Measurements from ENCODE around the gene FRA10AC1. TPM values are rescaled to one million over a fixed set of nuclear protein-coding genes. Genes with fewer than 3 reads are reported as not detected.

Gene FRA10AC1
- total RNA-seq, 6 experiments from 2014 or later, result 8.3 to 10.7 (median 9.2) TPM

GRCh38 chr10:93712593-93712992, 10.2 kb upstream of the FRA10AC1 start:
- H3K4me1 Mint-ChIP-seq (ENCODE audit: low read depth), result peaks cover 11% of the 10 kb centered on the region
- no peak overlapping the region for H3K27ac Mint-ChIP-seq
- TF ChIP-seq CTCF (IDR thresholded peaks at IDR 0.05), result no peak
- H3K27me3 Mint-ChIP-seq (ENCODE audit: insufficient read depth), result peaks cover 2% of the 10 kb centered on the region; the same call in 1 of the 2 replicates
- H3K4me3 Mint-ChIP-seq, result no peak overlapping the region
- no peaks in the 10 kb centered on the region for H3K9me3 Mint-ChIP-seq
- H3K36me3 Mint-ChIP-seq (ENCODE audit: low read depth), result no peaks in the 10 kb centered on the region
- no peak for DNase-seq

GRCh38 chr10:93711891-93712290, 9.5 kb upstream of the FRA10AC1 start:
- Mint-ChIP-seq H3K9me3 (no peaks in the 10 kb centered on the region), H3K27ac (no peak overlapping the region), H3K36me3 (ENCODE audit: low read depth) (no peaks in the 10 kb centered on the region), H3K27me3 (ENCODE audit: insufficient read depth) (peaks cover 2% of the 10 kb centered on the region; the same call in 1 of the 2 replicates), H3K4me1 (ENCODE audit: low read depth) (peaks cover 11% of the 10 kb centered on the region), H3K4me3 (no peak overlapping the region)
- no peak for TF ChIP-seq CTCF (IDR thresholded peaks at IDR 0.05)
- DNase-seq, result no peak

- H3K27ac Mint-ChIP-seq, result no peak overlapping the region
- H3K27me3 Mint-ChIP-seq (ENCODE audit: insufficient read depth), result no peaks in the 10 kb centered on the region
- H3K9me3 Mint-ChIP-seq, result no peaks in the 10 kb centered on the region
- no peak for DNase-seq
- H3K4me3 Mint-ChIP-seq, result no peak overlapping the region
- peaks cover 11% of the 10 kb centered on the region for H3K4me1 Mint-ChIP-seq (ENCODE audit: low read depth)
- H3K36me3 Mint-ChIP-seq (ENCODE audit: low read depth), result no peaks in the 10 kb centered on the region
- TF ChIP-seq CTCF (IDR thresholded peaks at IDR 0.05), result no peak
These were observed 8.0 kb upstream of the FRA10AC1 start for GRCh38 chr10:93710333-93710909.

- H3K27me3 Mint-ChIP-seq (ENCODE audit: insufficient read depth), result no peaks in the 10 kb centered on the region
- peaks cover 11% of the 10 kb centered on the region for H3K4me1 Mint-ChIP-seq (ENCODE audit: low read depth)
- no peak for TF ChIP-seq CTCF (IDR thresholded peaks at IDR 0.05)
- H3K4me3 Mint-ChIP-seq, result no peak overlapping the region
- no peak for DNase-seq
- H3K9me3 Mint-ChIP-seq, result no peaks in the 10 kb centered on the region
- no peak overlapping the region for H3K27ac Mint-ChIP-seq
- H3K36me3 Mint-ChIP-seq (ENCODE audit: low read depth), result no peaks in the 10 kb centered on the region
These were observed 5.2 kb upstream of the FRA10AC1 start for GRCh38 chr10:93707623-93708022.

DNA sequence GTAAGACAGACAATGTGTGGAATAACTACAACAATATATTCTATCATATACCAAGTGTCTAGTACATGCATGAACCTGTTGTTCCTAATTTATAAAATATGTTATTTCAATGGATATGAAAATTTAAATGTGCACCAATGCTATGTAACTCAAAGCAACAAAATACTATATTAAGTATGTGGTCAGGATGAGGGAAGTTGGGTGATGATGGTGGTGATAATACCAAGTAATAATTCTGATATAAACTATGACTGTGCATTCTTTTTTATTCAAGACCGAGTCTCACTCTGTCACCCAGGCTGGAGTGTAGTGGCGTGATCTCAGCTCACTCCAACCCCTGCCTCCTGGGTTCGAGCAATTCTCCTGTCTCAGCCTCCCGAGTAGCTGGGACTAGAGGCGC, 2.1 kb upstream of the FRA10AC1 start:
- no peak for DNase-seq
- H3K4me1 Mint-ChIP-seq (ENCODE audit: low read depth), result no peaks in the 10 kb centered on the region
- no peak overlapping the region for H3K4me3 Mint-ChIP-seq
- H3K9me3 Mint-ChIP-seq, result no peaks in the 10 kb centered on the region
- no peaks in the 10 kb centered on the region for H3K27me3 Mint-ChIP-seq (ENCODE audit: insufficient read depth)
- no peak overlapping the region for H3K27ac Mint-ChIP-seq
- H3K36me3 Mint-ChIP-seq (ENCODE audit: low read depth), result no peaks in the 10 kb centered on the region
- no peak for TF ChIP-seq CTCF (IDR thresholded peaks at IDR 0.05)

Measured in HFFc6 (cell line).